Measurements from ENCODE around the gene ZNF697. TPM values are rescaled to one million over a fixed set of nuclear protein-coding genes. Genes with fewer than 3 reads are reported as not detected.

The ZNF697 gene
- total RNA-seq, 1 donor: 14.2 TPM

DNA sequence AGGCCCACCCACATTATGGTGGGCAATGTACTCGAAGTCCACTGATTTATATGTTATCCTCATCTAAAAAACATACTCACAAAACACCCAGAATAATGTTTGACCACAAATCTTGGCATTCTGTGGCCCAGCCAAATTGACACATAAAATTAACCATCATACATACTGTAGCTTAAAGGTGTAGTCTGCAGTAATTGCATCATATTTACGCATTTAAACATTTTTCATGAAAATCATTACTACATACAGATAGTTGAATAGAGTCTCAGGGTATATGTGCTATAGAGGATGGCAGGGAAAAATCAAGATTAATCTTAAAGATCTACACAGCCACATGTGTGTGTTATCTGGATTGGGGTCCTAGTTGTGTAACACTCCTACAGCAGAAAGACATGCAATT lies 14.5 kb downstream of the ZNF697 start:
- no peak for DNase-seq (ENCODE audit: low read depth)
- TF ChIP-seq, protein P1, sequence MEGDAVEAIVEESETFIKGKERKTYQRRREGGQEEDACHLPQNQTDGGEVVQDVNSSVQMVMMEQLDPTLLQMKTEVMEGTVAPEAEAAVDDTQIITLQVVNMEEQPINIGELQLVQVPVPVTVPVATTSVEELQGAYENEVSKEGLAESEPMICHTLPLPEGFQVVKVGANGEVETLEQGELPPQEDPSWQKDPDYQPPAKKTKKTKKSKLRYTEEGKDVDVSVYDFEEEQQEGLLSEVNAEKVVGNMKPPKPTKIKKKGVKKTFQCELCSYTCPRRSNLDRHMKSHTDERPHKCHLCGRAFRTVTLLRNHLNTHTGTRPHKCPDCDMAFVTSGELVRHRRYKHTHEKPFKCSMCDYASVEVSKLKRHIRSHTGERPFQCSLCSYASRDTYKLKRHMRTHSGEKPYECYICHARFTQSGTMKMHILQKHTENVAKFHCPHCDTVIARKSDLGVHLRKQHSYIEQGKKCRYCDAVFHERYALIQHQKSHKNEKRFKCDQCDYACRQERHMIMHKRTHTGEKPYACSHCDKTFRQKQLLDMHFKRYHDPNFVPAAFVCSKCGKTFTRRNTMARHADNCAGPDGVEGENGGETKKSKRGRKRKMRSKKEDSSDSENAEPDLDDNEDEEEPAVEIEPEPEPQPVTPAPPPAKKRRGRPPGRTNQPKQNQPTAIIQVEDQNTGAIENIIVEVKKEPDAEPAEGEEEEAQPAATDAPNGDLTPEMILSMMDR (IDR thresholded peaks at IDR 0.05; ENCODE audit: insufficient read depth, low read depth, low read length): no peak

DNA sequence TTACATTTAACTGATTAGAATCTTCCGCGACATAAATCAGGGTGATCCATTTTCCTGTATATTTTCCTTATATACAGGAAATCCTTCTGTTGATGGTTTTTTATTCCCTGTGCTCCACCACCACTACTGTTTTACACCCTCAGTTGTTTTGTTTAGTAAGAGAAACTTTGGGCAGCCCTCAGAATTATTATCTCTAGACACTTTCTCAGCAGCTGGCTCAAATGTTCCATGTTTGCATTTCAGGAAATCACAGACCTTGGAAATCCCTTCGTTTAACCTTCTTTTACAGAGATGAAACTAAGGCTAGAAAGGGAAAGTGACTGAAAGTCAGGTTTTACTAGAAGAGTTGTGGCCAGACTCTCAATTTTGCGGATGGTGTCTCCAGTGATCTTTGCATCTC lies 15.2 kb downstream of the ZNF697 start:
- DNase-seq (ENCODE audit: low read depth): peak; percentile 49
- TF ChIP-seq, protein P1 (IDR thresholded peaks at IDR 0.05; ENCODE audit: insufficient read depth, low read depth, low read length): no peak
- H3K4me3 ChIP-seq (ENCODE audit: low read depth, low read length): no peak overlapping the region

More for the DNA sequence above, 14.5 kb downstream of the ZNF697 start:
- H3K4me3 ChIP-seq (ENCODE audit: low read depth, low read length): no peak overlapping the region

DNA sequence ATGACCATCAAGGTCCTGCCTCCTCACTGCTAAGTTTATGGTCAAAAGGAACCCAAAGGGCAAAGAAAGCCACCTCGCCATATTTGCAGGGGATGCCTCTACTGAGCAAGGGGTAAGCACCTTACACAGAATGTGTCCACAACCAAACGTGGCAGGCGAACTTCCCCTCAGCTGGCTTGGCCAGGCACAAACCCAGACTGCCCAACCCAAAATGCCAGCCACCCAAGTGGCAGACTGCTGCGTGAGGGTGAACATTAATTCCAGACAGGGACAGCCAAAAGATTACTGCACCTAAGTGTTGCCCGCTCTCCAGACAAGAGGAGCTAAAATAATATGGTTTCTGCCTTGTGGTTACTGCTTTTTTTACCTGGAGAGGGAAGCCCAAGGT lies 16.0 kb downstream of the ZNF697 start:
- no peak overlapping the region for H3K4me3 ChIP-seq (ENCODE audit: low read depth, low read length)
- TF ChIP-seq, protein P1 (IDR thresholded peaks at IDR 0.05; ENCODE audit: insufficient read depth, low read depth, low read length): no peak

GRCh38 chr1:119631433-119632102 lies 16.5 kb downstream of the ZNF697 start:
- TF ChIP-seq, protein P1 (IDR thresholded peaks at IDR 0.05; ENCODE audit: insufficient read depth, low read depth, low read length): no peak
- peak; percentile 84 for DNase-seq (ENCODE audit: low read depth)
- H3K4me3 ChIP-seq (ENCODE audit: low read depth, low read length): peak overlapping the region; percentile 40

More for the DNA sequence above, 16.0 kb downstream of the ZNF697 start:
- no peak for DNase-seq (ENCODE audit: low read depth)

DNA sequence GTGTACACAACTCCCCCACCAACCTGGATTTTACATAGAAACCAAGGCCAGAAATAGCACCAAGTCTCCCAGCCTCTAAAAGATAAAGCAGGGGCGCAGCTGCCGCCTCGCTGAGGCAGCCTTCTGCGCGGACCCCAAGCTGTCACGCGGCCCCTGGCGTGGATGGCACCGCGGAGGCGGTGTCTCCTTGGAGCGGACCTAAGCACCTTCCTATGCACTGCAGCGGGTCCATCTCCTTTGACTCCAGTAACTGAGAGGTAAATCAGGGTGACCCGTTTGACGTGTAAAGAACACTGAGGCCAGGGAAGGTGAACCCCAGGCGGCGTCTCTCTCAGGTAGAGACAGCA lies 17.0 kb downstream of the ZNF697 start:
- H3K4me3 ChIP-seq (ENCODE audit: low read depth, low read length): peak overlapping the region; percentile 40

GRCh38 chr1:119626841-119627240 lies 21.2 kb downstream of the ZNF697 start:
- TF ChIP-seq, protein P1 (IDR thresholded peaks at IDR 0.05; ENCODE audit: insufficient read depth, low read depth, low read length): no peak
- H3K4me3 ChIP-seq (ENCODE audit: low read depth, low read length): no peak overlapping the region
- no peak for DNase-seq (ENCODE audit: low read depth)

More for the DNA sequence above, 17.0 kb downstream of the ZNF697 start:
- TF ChIP-seq, protein P1 (IDR thresholded peaks at IDR 0.05; ENCODE audit: insufficient read depth, low read depth, low read length): no peak
- no peak for DNase-seq (ENCODE audit: low read depth)

Measured in fibroblast of villous mesenchyme (primary cell).